NCI-H2227 treated with DMSO at 0.1 percent for 48 hours (cell line): ENCODE data around the gene LHFPL6.
"Not testable (repeated sequence)": the region's sequence is repeated elsewhere in the genome, so short reads cannot be mapped to it uniquely, and the experiment has no call there.

Experiments used
- DNase-seq: peaks from one replicate; lab custom pipeline; 2025; lab: John Stamatoyannopoulos, UW

The LHFPL6 gene

GRCh38 chr13:39349391-39349960 is 253.5 kb downstream of the LHFPL6 start:
- DNase-seq = no peak

- DNase-seq = no peak
Measured at GRCh38 chr13:39347926-39348901, 254.8 kb downstream of the LHFPL6 start.

- no peak for DNase-seq
Measured at GRCh38 chr13:39345982-39346381, 257.0 kb downstream of the LHFPL6 start.

GRCh38 chr13:39341251-39341650 is 261.7 kb downstream of the LHFPL6 start:
- no peak for DNase-seq

- DNase-seq = not testable (repeated sequence)
Measured at GRCh38 chr13:39338114-39338513, 264.9 kb downstream of the LHFPL6 start.

GRCh38 chr13:39336937-39337336 is 266.1 kb downstream of the LHFPL6 start:
- no peak for DNase-seq

- no peak for DNase-seq
Measured at GRCh38 chr13:39336207-39336606, 266.8 kb downstream of the LHFPL6 start.

- DNase-seq = no peak
Measured at GRCh38 chr13:39335721-39336120, 267.3 kb downstream of the LHFPL6 start.

GRCh38 chr13:39330504-39330903 is 272.5 kb downstream of the LHFPL6 start:
- no peak for DNase-seq

GRCh38 chr13:39329182-39329639 is 273.8 kb downstream of the LHFPL6 start:
- no peak for DNase-seq

- DNase-seq = no peak
Measured at GRCh38 chr13:39327172-39327479, 275.9 kb downstream of the LHFPL6 start.

GRCh38 chr13:39326469-39327171 is 276.4 kb downstream of the LHFPL6 start:
- DNase-seq = no peak

- no peak for DNase-seq
Measured at GRCh38 chr13:39324806-39325311, 278.1 kb downstream of the LHFPL6 start.

GRCh38 chr13:39322836-39323585 is 280.0 kb downstream of the LHFPL6 start:
- DNase-seq = no peak

- no peak for DNase-seq
Measured at GRCh38 chr13:39321574-39321973, 281.4 kb downstream of the LHFPL6 start.

GRCh38 chr13:39318161-39318560 is 284.8 kb downstream of the LHFPL6 start:
- no peak for DNase-seq

- no peak for DNase-seq
Measured at GRCh38 chr13:39317291-39317690, 285.7 kb downstream of the LHFPL6 start.

GRCh38 chr13:39315796-39316195 is 287.2 kb downstream of the LHFPL6 start:
- no peak for DNase-seq

- DNase-seq = no peak
Measured at GRCh38 chr13:39313721-39314120, 289.3 kb downstream of the LHFPL6 start.

- DNase-seq = no peak
Measured at GRCh38 chr13:39312596-39312995, 290.4 kb downstream of the LHFPL6 start.

- no peak for DNase-seq
Measured at GRCh38 chr13:39311619-39312018, 291.4 kb downstream of the LHFPL6 start.

- DNase-seq = no peak
Measured at GRCh38 chr13:39310961-39311360, 292.0 kb downstream of the LHFPL6 start.
